CD14-positive monocyte (primary cell): ENCODE results near the gene LRRK1. TPM values are rescaled to one million over a fixed set of nuclear protein-coding genes. Genes with fewer than 3 reads are reported as not detected.

Experiments
- DNase-seq, 3 donors: peaks; one replicate each; pipeline ENCODE4 v3.0.0-alpha.2; 2011 to 2022
- H2AFZ ChIP-seq: 2 replicates; pipeline ENCODE4 v1.6.0; 2012; ENCODE audit warnings: mild to moderate bottlenecking, low read depth, low read length, inconsistent platforms; ENCODE audit not compliant: insufficient read depth, poor library complexity, severe bottlenecking
- H3K27ac ChIP-seq, 2 donors: 1 replicate in 1 of 2; 2 replicates in 1 of 2; pipeline ENCODE4 v1.5.1; 2012 to 2013; ENCODE audit warnings: low read length in 2 of 2, control low read depth in 1 of 2, inconsistent platforms in 1 of 2, low read depth in 1 of 2, mild to moderate bottlenecking in 1 of 2
- H3K27me3 ChIP-seq, 2 donors: one replicate each; pipeline versions ENCODE4 v1.6.0 to v1.6.1; 2011 to 2013; ENCODE audit warnings: low read length in 2 of 2; ENCODE audit not compliant: control insufficient read depth in 2 of 2, insufficient read depth in 2 of 2
- H3K36me3 ChIP-seq, 2 donors: replicated peaks in 1 of 2; 1 replicate in 1 of 2; 2 replicates in 1 of 2; pipeline versions ENCODE4 v1.5.1 to v1.6.1; 2012 to 2013; ENCODE audit warnings: low read length in 2 of 2, control low read depth in 1 of 2, inconsistent platforms in 1 of 2, mild to moderate bottlenecking in 1 of 2; ENCODE audit not compliant: insufficient read depth in 2 of 2, control insufficient read depth in 1 of 2
- H3K4me1 ChIP-seq, 2 donors: 1 replicate in 1 of 2; 2 replicates in 1 of 2; pipeline versions ENCODE4 v1.5.1 to v1.6.1; 2012 to 2013; ENCODE audit warnings: low read length in 2 of 2, control low read depth in 1 of 2, inconsistent platforms in 1 of 2, mild to moderate bottlenecking in 1 of 2, moderate library complexity in 1 of 2; ENCODE audit not compliant: insufficient read depth in 2 of 2, control insufficient read depth in 1 of 2
- H3K4me2 ChIP-seq: replicated peaks from 2 replicates; pipeline ENCODE3; 2012; ENCODE audit warnings: low read length, moderate library complexity, mild to moderate bottlenecking; ENCODE audit not compliant: poor library complexity, severe bottlenecking; ENCODE audit errors: extremely low read depth
- H3K4me3 ChIP-seq, 3 experiments: fragments of 200-600 bp in 1 of 3; sonication (generic) in 1 of 3; replicated peaks in 1 of 3; 1 replicate in 2 of 3; 2 replicates in 1 of 3; pipeline ENCODE4 v1.5.1; 2011 to 2013; ENCODE audit warnings: low read length in 3 of 3, mild to moderate bottlenecking in 3 of 3, control low read depth in 2 of 3, low read depth in 2 of 3, inconsistent platforms in 1 of 3, moderate library complexity in 1 of 3
- H3K79me2 ChIP-seq: 2 replicates; pipeline ENCODE4 v1.6.0; 2012; ENCODE audit warnings: mild to moderate bottlenecking, control low read depth, inconsistent platforms, low read length, moderate library complexity; ENCODE audit not compliant: insufficient read depth
- H3K9ac ChIP-seq: 2 replicates; pipeline ENCODE4 v1.6.0; 2017; ENCODE audit warnings: low read length, mild to moderate bottlenecking; ENCODE audit not compliant: insufficient read depth, poor library complexity, severe bottlenecking
- H3K9me3 ChIP-seq, 2 donors: replicated peaks in 1 of 2; 1 replicate in 1 of 2; 2 replicates in 1 of 2; pipeline versions ENCODE4 v1.5.1 to v1.6.1; 2012 to 2013; ENCODE audit warnings: low read length in 2 of 2, control low read depth in 1 of 2; ENCODE audit not compliant: control insufficient read depth in 1 of 2, insufficient read depth in 1 of 2
- H4K20me1 ChIP-seq: 2 replicates; pipeline ENCODE4 v1.6.0; 2012; ENCODE audit warnings: mild to moderate bottlenecking, low read length, control low read depth, moderate library complexity; ENCODE audit not compliant: insufficient read depth
- H3K27ac Mint-ChIP-seq, 7 donors: one replicate each; pipeline ENCODE4 v1.8.0; 2020; ENCODE audit warnings: mild to moderate bottlenecking in 7 of 7, mixed read lengths in 7 of 7, moderate library complexity in 6 of 7, inconsistent platforms in 2 of 7
- H3K27me3 Mint-ChIP-seq, 3 donors: one replicate each; pipeline ENCODE4 v1.8.0; 2021 to 2022; ENCODE audit warnings: low read depth in 3 of 3, mild to moderate bottlenecking in 3 of 3, mixed read lengths in 3 of 3, moderate library complexity in 3 of 3, inconsistent platforms in 1 of 3
- H3K36me3 Mint-ChIP-seq, 2 donors: one replicate each; pipeline ENCODE4 v1.8.0; 2020; ENCODE audit warnings: mixed read lengths in 2 of 2, inconsistent platforms in 1 of 2, mild to moderate bottlenecking in 1 of 2
- H3K4me1 Mint-ChIP-seq: one replicate; pipeline ENCODE4 v1.8.0; 2020; ENCODE audit warnings: mild to moderate bottlenecking, mixed read lengths
- H3K4me3 Mint-ChIP-seq, 2 donors: one replicate each; pipeline ENCODE4 v1.8.0; 2020; ENCODE audit warnings: mild to moderate bottlenecking in 2 of 2, mixed read lengths in 2 of 2, moderate library complexity in 1 of 2
- H3K9me3 Mint-ChIP-seq, 7 donors: one replicate each; pipeline ENCODE4 v1.8.0; 2020 to 2022; ENCODE audit warnings: mixed read lengths in 7 of 7, mild to moderate bottlenecking in 6 of 7, moderate library complexity in 6 of 7, inconsistent platforms in 2 of 7
- CTCF ChIP-seq: fragments of 200-600 bp; IDR thresholded peaks from one replicate; pipeline ENCODE4 v1.8.0; 2022; ENCODE audit warnings: antibody characterized with exemption, mild to moderate bottlenecking
- WGBS: methylation state at CpG from one replicate; pipeline ENCODE4 v1.1.5; 2013; ENCODE audit warnings: missing lambda C conversion rate; ENCODE audit not compliant: insufficient coverage; 5-methylcytosine and 5-hydroxymethylcytosine counted together
- intact Hi-C, 2 donors: fragments of 100-400 bp; cut with micrococcal nuclease; formaldehyde crosslinking; loops; one replicate each; pipeline versions ENCODE4 v1.15.0 to v1.15.1; 2023
- polyA plus RNA-seq, 3 donors: library from polyadenylated mRNA; depleted of rRNA in 1 of 3; unstranded in 2 of 3; stranded (reverse) in 1 of 3; fragments of 300-500 nt in 2 of 3; fragments of >200 nt in 1 of 3; fragmentation: Illumina TruSeq in 2 of 3; gene quantifications; 1 replicate in 2 of 3; 2 replicates in 1 of 3; pipeline ENCODE4 v1.2.3, GENCODE V29; 2012 to 2021

LRRK1 gene
- polyA plus RNA-seq, 3 donors = 1.7 to 18.9 (median 5.4) TPM

- no peak overlapping the region for H3K4me3 Mint-ChIP-seq
- H3K27ac Mint-ChIP-seq = peak overlapping the region; percentile 8 to 90 (median 79)
- Histone ChIP-seq H3K27me3 (no peaks in the 10 kb centered on the region), H3K4me3 (no peak overlapping the region), H3K36me3 (peaks cover 50 to 70% of the 10 kb centered on the region in 2 donors), H3K79me2 (no peaks in the 10 kb centered on the region), H3K9ac (peak overlapping the region; percentile 33), H3K4me1 (peaks cover 13 to 14% of the 10 kb centered on the region in 2 donors), H4K20me1 (no peaks in the 10 kb centered on the region), H3K4me2 (no peak overlapping the region), H2AFZ (no peak overlapping the region), H3K27ac (peak overlapping the region; percentile 4 to 70), H3K9me3 (no peaks in the 10 kb centered on the region)
- H3K4me1 Mint-ChIP-seq = peaks cover 10% of the 10 kb centered on the region
- DNase-seq = no peak
- H3K27me3 Mint-ChIP-seq = peaks cover 0 to 5% (median 3%) of the 10 kb centered on the region in 3 donors
- peaks cover 70 to 87% of the 10 kb centered on the region in 2 donors for H3K36me3 Mint-ChIP-seq
- intact Hi-C loops = no loop called here
- 96% methylated on average over 5 of the region's 6 CpGs for WGBS
- H3K9me3 Mint-ChIP-seq = no peaks in the 10 kb centered on the region
- TF ChIP-seq CTCF = no peak
These were observed 150.9 kb downstream of the LRRK1 start for GRCh38 chr15:101070024-101070423.

- Histone ChIP-seq H3K79me2 (no peaks in the 10 kb centered on the region), H3K4me1 (peaks cover 13 to 14% of the 10 kb centered on the region in 2 donors), H3K4me2 (no peak overlapping the region), H3K9me3 (no peaks in the 10 kb centered on the region), H2AFZ (no peak overlapping the region), H3K9ac (peak overlapping the region; percentile 33), H3K27me3 (no peaks in the 10 kb centered on the region), H3K36me3 (peaks cover 44 to 63% of the 10 kb centered on the region in 2 donors), H3K4me3 (no peak overlapping the region), H4K20me1 (no peaks in the 10 kb centered on the region), H3K27ac (peak overlapping the region; percentile 11 to 70)
- peak overlapping the region; percentile 63 to 90 (median 81) for H3K27ac Mint-ChIP-seq
- H3K4me3 Mint-ChIP-seq = peak overlapping the region; percentile 3 to 46
- no CpG with 5 or more reads among the region's 6 CpGs for WGBS
- intact Hi-C loops = no loop called here
- DNase-seq = peak; percentile 23 to 48 (median 44)
- H3K27me3 Mint-ChIP-seq = peaks cover 0 to 6% (median 3%) of the 10 kb centered on the region in 3 donors
- H3K4me1 Mint-ChIP-seq = peaks cover 10% of the 10 kb centered on the region
- no peak for TF ChIP-seq CTCF
- no peaks in the 10 kb centered on the region for H3K9me3 Mint-ChIP-seq
- H3K36me3 Mint-ChIP-seq = peaks cover 64 to 82% of the 10 kb centered on the region in 2 donors
These were observed 151.5 kb downstream of the LRRK1 start for GRCh38 chr15:101070502-101071273.
